SK-N-SH (cell line): ENCODE measurements around the gene ANKRD10. TPM values are rescaled to one million over a fixed set of nuclear protein-coding genes. Genes with fewer than 3 reads are reported as not detected.
A peak's percentile ranks its signal among the peaks of the same experiment; 100 is the strongest.

ENCODE experiments used
- CTCF ChIA-PET: fragments of 300-600, 350-600 bp; formaldehyde crosslinking; extraction: SDS; loops from one replicate; lab custom pipeline; 2021; lab: Yijun Ruan, JAX
- POLR2A ChIA-PET: fragments of 350-600 bp; sonication (Branson Sonifier 250); formaldehyde crosslinking; extraction: SDS; loops from one replicate; lab custom pipeline; 2020; ENCODE audit warnings: antibody characterized with exemption, inconsistent platforms; lab: Yijun Ruan, JAX
- DNase-seq: peaks from one replicate; pipeline ENCODE4 v3.0.0; 2012
- H2AFZ ChIP-seq: fragments of 200-600 bp; sonication (generic); 2 replicates; pipeline ENCODE4 v1.8.1; 2016; ENCODE audit warnings: antibody characterized with exemption, mild to moderate bottlenecking, low read depth
- H3F3A ChIP-seq: fragments of 200-600 bp; sonication (generic); replicated peaks from 2 replicates; pipeline ENCODE3; 2016; ENCODE audit warnings: antibody characterized with exemption, mild to moderate bottlenecking; ENCODE audit not compliant: insufficient read depth
- H3K27ac ChIP-seq, 2 experiments: fragments of 200-500 bp in 1 of 2; fragments of 200-600 bp in 1 of 2; sonication (Bioruptor generic) in 1 of 2; sonication (generic), shearing (Covaris generic) in 1 of 2; 2 replicates each; pipeline versions ENCODE4 v1.5.1 to v1.6.1; 2014 to 2016; ENCODE audit warnings: low read depth in 2 of 2, inconsistent platforms in 1 of 2, low read length in 1 of 2, mild to moderate bottlenecking in 1 of 2, mixed read lengths in 1 of 2
- H3K27me3 ChIP-seq: fragments of 200-600 bp; sonication (generic), shearing (Covaris generic); 2 replicates; pipeline ENCODE4 v1.6.1; 2016; ENCODE audit warnings: mixed run types; ENCODE audit not compliant: insufficient read depth
- H3K36me3 ChIP-seq, 2 experiments: fragments of 200-500 bp in 1 of 2; fragments of 200-600 bp in 1 of 2; sonication (Bioruptor generic) in 1 of 2; sonication (generic) in 1 of 2; replicated peaks in 1 of 2; 2 replicates each; pipeline versions ENCODE3 to v1.5.1; 2014 to 2016; ENCODE audit warnings: low read length in 1 of 2, mild to moderate bottlenecking in 1 of 2; ENCODE audit not compliant: insufficient read depth in 2 of 2, control insufficient read depth in 1 of 2
- H3K4me1 ChIP-seq, 2 experiments: fragments of 200-500 bp in 1 of 2; fragments of 200-600 bp in 1 of 2; sonication (Bioruptor generic) in 1 of 2; sonication (generic), shearing (Covaris generic) in 1 of 2; 2 replicates each; pipeline versions ENCODE4 v1.5.1 to v1.6.1; 2014 to 2016; ENCODE audit warnings: low read depth in 1 of 2, low read length in 1 of 2, mixed run types in 1 of 2; ENCODE audit not compliant: insufficient read depth in 2 of 2, control insufficient read depth in 1 of 2
- H3K4me2 ChIP-seq: fragments of 200-600 bp; sonication (generic), shearing (Covaris generic); 2 replicates; pipeline ENCODE4 v1.6.1; 2017; ENCODE audit warnings: mixed run types
- H3K4me3 ChIP-seq, 2 experiments: fragments of 200-500 bp in 1 of 2; fragments of 200-600 bp in 1 of 2; sonication (Bioruptor generic) in 1 of 2; sonication (generic), shearing (Covaris generic) in 1 of 2; 2 replicates each; pipeline versions ENCODE4 v1.5.1 to v1.8.1; 2014 to 2016; ENCODE audit warnings: low read depth in 2 of 2, inconsistent platforms in 1 of 2, low read length in 1 of 2, mild to moderate bottlenecking in 1 of 2, mixed read lengths in 1 of 2, moderate library complexity in 1 of 2
- H3K79me2 ChIP-seq: fragments of 200-600 bp; sonication (generic); 2 replicates; pipeline ENCODE4 v1.8.1; 2017; ENCODE audit warnings: mild to moderate bottlenecking; ENCODE audit not compliant: insufficient read depth
- H3K9ac ChIP-seq: fragments of 200-600 bp; sonication (generic); 2 replicates; pipeline ENCODE4 v1.6.1; 2017; ENCODE audit warnings: mixed run types
- H3K9me2 ChIP-seq: fragments of 200-600 bp; sonication (generic); 2 replicates; pipeline ENCODE4 v1.6.1; 2017; ENCODE audit warnings: mixed run types
- H3K9me3 ChIP-seq: fragments of 200-600 bp; sonication (generic); 2 replicates; pipeline ENCODE4 v1.6.1; 2017; ENCODE audit warnings: mixed run types, mild to moderate bottlenecking, moderate library complexity
- H4K20me1 ChIP-seq: fragments of 200-600 bp; sonication (generic); 2 replicates; pipeline ENCODE4 v1.6.1; 2017; ENCODE audit warnings: mild to moderate bottlenecking, mixed run types; ENCODE audit not compliant: insufficient read depth
- CHD2 ChIP-seq: fragments of 150-350 bp; IDR thresholded peaks from 2 replicates; pipeline ENCODE4 v1.6.1; 2018; ENCODE audit warnings: low read length; ENCODE audit not compliant: partially characterized antibody
- ELF1 ChIP-seq: IDR thresholded peaks from 2 replicates; pipeline ENCODE4 v1.4.0; 2012
- FOSL2 ChIP-seq: IDR thresholded peaks from 2 replicates; pipeline ENCODE4 v1.4.0; 2012; ENCODE audit warnings: low read depth, mild to moderate bottlenecking, moderate library complexity, borderline replicate concordance
- FOXJ3 ChIP-seq: sonication (generic); formaldehyde crosslinking; IDR thresholded peaks from 2 replicates; pipeline ENCODE4 v1.5.1; 2020; ENCODE audit warnings: mild to moderate bottlenecking, missing genetic modification reagents
- JUND ChIP-seq: IDR thresholded peaks from 2 replicates; pipeline ENCODE4 v1.4.0; 2012
- MEF2A ChIP-seq: IDR thresholded peaks from 2 replicates; pipeline ENCODE4 v1.4.0; 2012; ENCODE audit warnings: low read depth, borderline replicate concordance
- RCOR1 ChIP-seq: fragments of 150-350 bp; IDR thresholded peaks from 2 replicates; pipeline ENCODE4 v1.6.1; 2017; ENCODE audit warnings: antibody characterized with exemption, low read length
- RXRA ChIP-seq: IDR thresholded peaks from 2 replicates; pipeline ENCODE4 v1.4.0; 2012; ENCODE audit warnings: low read depth, mild to moderate bottlenecking, borderline replicate concordance
- SMC3 ChIP-seq: IDR thresholded peaks from 2 replicates; pipeline ENCODE4 v1.6.1; 2012; ENCODE audit warnings: low read depth, low read length, improper control_type of control experiment
- TCF12 ChIP-seq: IDR thresholded peaks from 2 replicates; pipeline ENCODE4 v1.4.0; 2012
- USF1 ChIP-seq: IDR thresholded peaks from 2 replicates; pipeline ENCODE4 v1.4.0; 2012; ENCODE audit warnings: low read depth, borderline replicate concordance
- YY1 ChIP-seq: IDR thresholded peaks from 2 replicates; pipeline ENCODE4 v1.4.0; 2012; ENCODE audit warnings: low read depth, mild to moderate bottlenecking
- WGBS: methylation state at CpG from one replicate; pipeline ENCODE4 v1.1.6; 2017; ENCODE audit warnings: low lambda C conversion rate; 5-methylcytosine and 5-hydroxymethylcytosine counted together
- polyA plus RNA-seq, 3 experiments: library from polyadenylated mRNA; depleted of rRNA; stranded (reverse); fragments of >200 nt; gene quantifications; 2 replicates each; pipeline ENCODE4 v1.2.3, GENCODE V29; 2012
- TF ChIP-seq, protein P1 (sequence below): fragments of 200-600 bp; sonication (generic); IDR thresholded peaks from 2 replicates; pipeline ENCODE4 v1.6.1; 2017; ENCODE audit warnings: antibody characterized with exemption, mild to moderate bottlenecking, moderate library complexity
- TF ChIP-seq, protein P2 (sequence below): fragments of 150-350 bp; IDR thresholded peaks from 2 replicates; pipeline ENCODE4 v1.6.1; 2016; ENCODE audit warnings: mild to moderate bottlenecking, low read depth, low read length
- TF ChIP-seq, protein P3 (sequence below): IDR thresholded peaks from 2 replicates; pipeline ENCODE4 v1.4.0; 2012; ENCODE audit warnings: low read depth, borderline replicate concordance

Gene ANKRD10
- polyA plus RNA-seq, 1 of the 3 experiments (the other 2 are of a cell fraction), result 53.2 TPM

GRCh38 chr13:110907951-110908898 is 6.6 kb downstream of the ANKRD10 start:
- Histone ChIP-seq H3K9ac (no peak overlapping the region), H3K27ac (peak overlapping the region in 1 of 2 experiments; percentile 22; a peak in 1 of 4 replicates), H3K4me2 (no peak overlapping the region), H4K20me1 (peaks cover 88% of the 10 kb centered on the region), H3K79me2 (peaks cover 97% of the 10 kb centered on the region), H2AFZ (no peak overlapping the region), H3K4me3 (no peak overlapping the region), H3K4me1 (peaks cover 19 to 25% of the 10 kb centered on the region in 2 experiments; a peak in 3 of 4 replicates), H3K9me2 (no peaks in the 10 kb centered on the region), H3K27me3 (no peaks in the 10 kb centered on the region), H3F3A (peaks cover 5% of the 10 kb centered on the region), H3K36me3 (peaks cover 59 to 69% of the 10 kb centered on the region in 2 experiments), H3K9me3 (no peaks in the 10 kb centered on the region)
- TF ChIP-seq, protein P1, sequence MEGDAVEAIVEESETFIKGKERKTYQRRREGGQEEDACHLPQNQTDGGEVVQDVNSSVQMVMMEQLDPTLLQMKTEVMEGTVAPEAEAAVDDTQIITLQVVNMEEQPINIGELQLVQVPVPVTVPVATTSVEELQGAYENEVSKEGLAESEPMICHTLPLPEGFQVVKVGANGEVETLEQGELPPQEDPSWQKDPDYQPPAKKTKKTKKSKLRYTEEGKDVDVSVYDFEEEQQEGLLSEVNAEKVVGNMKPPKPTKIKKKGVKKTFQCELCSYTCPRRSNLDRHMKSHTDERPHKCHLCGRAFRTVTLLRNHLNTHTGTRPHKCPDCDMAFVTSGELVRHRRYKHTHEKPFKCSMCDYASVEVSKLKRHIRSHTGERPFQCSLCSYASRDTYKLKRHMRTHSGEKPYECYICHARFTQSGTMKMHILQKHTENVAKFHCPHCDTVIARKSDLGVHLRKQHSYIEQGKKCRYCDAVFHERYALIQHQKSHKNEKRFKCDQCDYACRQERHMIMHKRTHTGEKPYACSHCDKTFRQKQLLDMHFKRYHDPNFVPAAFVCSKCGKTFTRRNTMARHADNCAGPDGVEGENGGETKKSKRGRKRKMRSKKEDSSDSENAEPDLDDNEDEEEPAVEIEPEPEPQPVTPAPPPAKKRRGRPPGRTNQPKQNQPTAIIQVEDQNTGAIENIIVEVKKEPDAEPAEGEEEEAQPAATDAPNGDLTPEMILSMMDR, result no peak
- TF ChIP-seq JUND, result no peak
- TF ChIP-seq YY1, result no peak
- no peak for TF ChIP-seq TCF12
- TF ChIP-seq CHD2, result no peak
- TF ChIP-seq FOSL2, result no peak
- no peak for TF ChIP-seq FOXJ3
- TF ChIP-seq ELF1, result no peak
- CTCF ChIA-PET, result interaction anchor here (1.0 kb wide), 1 partner anchor 452 kb away, joined by 3 read pairs; no protein-coding TSS in a partner anchor
- POLR2A ChIA-PET, result no interaction called here
- 78% methylated on average over 9 of the region's 9 CpGs for WGBS
- DNase-seq, result no peak

- Histone ChIP-seq H3K4me2 (no peak overlapping the region), H3K9ac (no peak overlapping the region), H3K9me2 (no peaks in the 10 kb centered on the region), H3K9me3 (no peaks in the 10 kb centered on the region), H2AFZ (no peak overlapping the region), H3K79me2 (peaks cover 94% of the 10 kb centered on the region), H3K36me3 (peaks cover 64 to 74% of the 10 kb centered on the region in 2 experiments), H3F3A (peaks cover 10% of the 10 kb centered on the region), H3K27me3 (no peaks in the 10 kb centered on the region), H3K27ac (no peak overlapping the region), H4K20me1 (peaks cover 79% of the 10 kb centered on the region), H3K4me1 (peaks cover 14 to 17% of the 10 kb centered on the region in 2 experiments; a peak in 3 of 4 replicates), H3K4me3 (no peak overlapping the region)
- no peak for DNase-seq
- CTCF ChIA-PET, result interaction anchor here (1.0 kb wide), 1 partner anchor 451 kb away, joined by 3 read pairs; no protein-coding TSS in a partner anchor
- WGBS, result 89% methylated on average over 3 of the region's 4 CpGs
- no peak for TF ChIP-seq SMC3
- no peak for TF ChIP-seq RXRA
- TF ChIP-seq, protein P2, sequence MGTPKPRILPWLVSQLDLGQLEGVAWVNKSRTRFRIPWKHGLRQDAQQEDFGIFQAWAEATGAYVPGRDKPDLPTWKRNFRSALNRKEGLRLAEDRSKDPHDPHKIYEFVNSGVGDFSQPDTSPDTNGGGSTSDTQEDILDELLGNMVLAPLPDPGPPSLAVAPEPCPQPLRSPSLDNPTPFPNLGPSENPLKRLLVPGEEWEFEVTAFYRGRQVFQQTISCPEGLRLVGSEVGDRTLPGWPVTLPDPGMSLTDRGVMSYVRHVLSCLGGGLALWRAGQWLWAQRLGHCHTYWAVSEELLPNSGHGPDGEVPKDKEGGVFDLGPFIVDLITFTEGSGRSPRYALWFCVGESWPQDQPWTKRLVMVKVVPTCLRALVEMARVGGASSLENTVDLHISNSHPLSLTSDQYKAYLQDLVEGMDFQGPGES, result no peak
- TF ChIP-seq CHD2, result no peak
- no peak for TF ChIP-seq USF1
- TF ChIP-seq, protein P3, sequence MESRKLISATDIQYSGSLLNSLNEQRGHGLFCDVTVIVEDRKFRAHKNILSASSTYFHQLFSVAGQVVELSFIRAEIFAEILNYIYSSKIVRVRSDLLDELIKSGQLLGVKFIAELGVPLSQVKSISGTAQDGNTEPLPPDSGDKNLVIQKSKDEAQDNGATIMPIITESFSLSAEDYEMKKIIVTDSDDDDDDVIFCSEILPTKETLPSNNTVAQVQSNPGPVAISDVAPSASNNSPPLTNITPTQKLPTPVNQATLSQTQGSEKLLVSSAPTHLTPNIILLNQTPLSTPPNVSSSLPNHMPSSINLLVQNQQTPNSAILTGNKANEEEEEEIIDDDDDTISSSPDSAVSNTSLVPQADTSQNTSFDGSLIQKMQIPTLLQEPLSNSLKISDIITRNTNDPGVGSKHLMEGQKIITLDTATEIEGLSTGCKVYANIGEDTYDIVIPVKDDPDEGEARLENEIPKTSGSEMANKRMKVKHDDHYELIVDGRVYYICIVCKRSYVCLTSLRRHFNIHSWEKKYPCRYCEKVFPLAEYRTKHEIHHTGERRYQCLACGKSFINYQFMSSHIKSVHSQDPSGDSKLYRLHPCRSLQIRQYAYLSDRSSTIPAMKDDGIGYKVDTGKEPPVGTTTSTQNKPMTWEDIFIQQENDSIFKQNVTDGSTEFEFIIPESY, result no peak
- no peak for TF ChIP-seq MEF2A
- TF ChIP-seq RCOR1, result no peak
- no peak for TF ChIP-seq JUND
- TF ChIP-seq YY1, result no peak
- no peak for TF ChIP-seq TCF12
- POLR2A ChIA-PET, result no interaction called here
Measured at GRCh38 chr13:110907301-110907700, 7.6 kb downstream of the ANKRD10 start.
